ENCODE measurements around the gene LACC1. TPM values are rescaled to one million over a fixed set of nuclear protein-coding genes. Genes with fewer than 3 reads are reported as not detected.
A peak's percentile ranks its signal among the peaks of the same experiment; 100 is the strongest.

Gene LACC1
- 4.2 TPM for total RNA-seq
- long read RNA-seq, full-length matches to known transcripts, result 4 of 11 reads
- long read RNA-seq, partial matches to known transcripts, result 0 of 11 reads
- long read RNA-seq, other reads (novel, unspliced or antisense), result 7 of 11 reads

DNA sequence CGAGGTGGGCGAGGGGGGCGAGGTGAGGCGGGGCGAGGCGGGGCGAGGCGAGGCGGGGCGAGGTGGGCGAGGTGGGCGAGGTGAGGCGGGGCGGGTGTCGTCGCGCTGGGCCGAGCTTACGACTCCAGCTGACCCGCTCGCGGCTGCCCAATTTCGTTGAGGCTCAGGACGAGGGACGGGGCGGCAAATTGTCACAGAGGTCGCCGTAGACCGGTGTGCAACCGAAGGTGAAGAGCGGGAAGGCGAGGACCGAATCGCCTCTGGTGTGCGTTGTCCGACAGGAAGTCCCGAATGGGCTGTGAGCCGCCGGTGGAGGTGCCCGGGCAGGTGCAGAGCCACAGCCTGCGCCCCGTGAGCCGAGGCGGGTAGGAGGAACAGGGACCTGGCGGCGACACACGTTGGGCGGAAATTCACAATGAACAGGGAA, at the start of gene LACC1:
LACC1 (plus strand) TSS at position 150 of the 427 bp plus-strand sequence. CDS start 1,082 bp downstream, outside the sequence.
- DNase-seq (peak; percentile 64), ATAC-seq (ENCODE audit: poor library complexity) (peak; percentile 59)
- intact Hi-C loops (cut with DNase I), result loop anchor here (10.0 kb wide), 1 partner anchor 1285 kb away; no protein-coding TSS in a partner anchor

DNA sequence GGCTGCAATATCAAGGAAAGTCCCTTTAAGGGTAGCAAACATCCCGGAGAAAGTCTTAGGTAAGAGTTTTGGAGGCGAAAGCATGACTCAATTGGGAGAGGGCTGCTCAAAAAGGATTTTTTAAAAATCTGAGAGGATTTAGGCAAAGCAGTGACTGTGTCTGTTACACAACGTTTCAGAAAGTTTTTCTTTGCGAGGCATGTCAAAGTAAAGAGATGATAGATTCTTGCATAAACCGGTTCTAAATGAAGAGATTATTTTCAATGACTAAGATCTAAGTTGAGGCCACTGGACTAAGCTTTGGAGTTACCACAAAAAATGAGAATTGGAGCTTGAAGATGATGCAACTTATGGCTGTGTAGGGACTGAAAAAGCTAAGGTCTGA, 49.2 kb upstream of the LACC1 start:
- DNase-seq (no peak), ATAC-seq (ENCODE audit: poor library complexity) (no peak)
- intact Hi-C loops (cut with DNase I), result no loop called here

DNA sequence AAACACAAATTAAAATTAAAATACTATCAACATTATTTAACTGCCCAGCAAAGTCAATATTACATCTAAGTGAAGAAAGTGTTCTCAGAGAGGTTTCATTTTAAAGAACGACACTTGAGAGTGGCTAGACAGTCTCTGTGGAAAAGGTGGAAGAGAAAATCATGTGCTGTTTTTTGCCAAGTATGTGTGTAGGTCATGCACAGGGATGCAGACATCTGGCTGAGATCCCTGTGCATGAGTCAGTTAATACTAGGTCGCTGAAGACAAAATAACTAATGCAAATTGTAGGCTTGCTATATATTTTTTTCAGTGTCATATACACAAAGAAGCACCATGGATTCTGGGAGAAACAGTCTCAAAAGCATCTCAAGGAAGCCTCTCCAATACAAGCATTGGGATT, 48.6 kb upstream of the LACC1 start:
- intact Hi-C loops (cut with DNase I), result no loop called here
- ATAC-seq (ENCODE audit: poor library complexity) (no peak), DNase-seq (no peak)

DNA sequence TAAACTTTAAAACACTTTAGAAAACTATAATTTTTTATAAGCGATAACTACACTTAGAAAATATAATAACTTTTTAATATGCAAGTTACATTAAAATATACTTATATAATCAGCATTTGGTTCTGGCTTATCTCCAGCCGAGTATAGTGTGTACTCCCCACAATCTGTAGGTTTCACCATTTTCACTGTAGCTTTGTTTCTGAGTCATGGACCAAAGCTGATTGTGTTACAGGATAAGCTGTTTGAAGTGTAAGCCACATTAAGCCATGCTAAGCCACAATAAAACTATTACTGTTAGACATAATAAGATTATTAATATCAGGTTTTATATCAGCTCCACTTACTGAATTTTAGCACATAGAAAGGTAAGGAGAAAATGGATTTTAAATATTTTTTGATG, 44.0 kb upstream of the LACC1 start:
- intact Hi-C loops (cut with DNase I), result no loop called here
- DNase-seq (no peak), ATAC-seq (ENCODE audit: poor library complexity) (no peak)

DNA sequence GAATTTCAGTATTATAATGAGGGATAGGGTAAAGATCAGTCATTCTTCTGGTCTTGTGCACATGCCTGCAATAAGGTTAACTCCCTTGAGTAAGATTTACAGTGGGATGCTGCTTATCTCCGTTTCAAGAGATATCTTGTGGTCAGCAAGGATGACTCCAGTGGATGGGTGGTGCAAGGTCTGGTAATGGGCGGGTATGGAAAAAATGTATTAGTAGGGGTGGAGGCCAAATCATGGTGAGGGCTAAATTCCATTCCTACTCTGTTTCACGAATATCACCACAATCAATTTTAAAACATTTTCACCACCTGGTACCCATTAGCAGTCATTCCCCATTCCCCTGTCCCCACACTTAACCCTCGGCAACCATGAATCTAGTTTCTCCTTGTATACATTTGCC, 40.8 kb upstream of the LACC1 start:
- DNase-seq (no peak), ATAC-seq (ENCODE audit: poor library complexity) (no peak)

DNA sequence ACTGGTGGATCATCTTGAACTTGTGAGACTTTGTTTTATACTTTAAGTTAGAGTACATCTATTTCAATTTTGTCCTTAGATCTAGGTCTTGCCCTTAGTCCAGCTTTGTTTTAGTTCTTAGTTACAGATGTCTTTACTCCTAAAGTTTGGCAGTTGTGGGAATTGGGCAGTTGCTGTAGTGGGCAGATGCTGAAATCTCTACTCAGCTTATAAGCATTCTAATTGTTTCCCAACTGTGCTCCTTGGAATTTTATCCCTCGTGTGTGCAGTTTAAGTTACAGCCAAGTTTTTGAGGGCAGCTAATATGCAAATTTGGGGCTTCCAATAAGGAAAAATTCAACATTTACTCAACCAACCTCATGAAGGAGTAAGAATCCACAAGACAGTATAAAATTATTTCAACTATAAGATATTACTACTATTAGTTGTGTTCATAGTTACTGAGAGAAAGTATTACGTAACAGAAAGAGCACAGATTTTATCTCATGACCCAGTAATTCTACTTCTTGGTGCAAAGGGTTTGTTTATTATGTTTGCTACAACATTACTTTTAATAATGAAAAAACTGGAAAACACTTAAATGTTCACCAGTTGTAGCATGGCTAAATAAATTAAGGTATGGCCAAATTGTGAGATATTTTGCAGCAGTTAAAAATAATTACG, 33.1 kb upstream of the LACC1 start:
- ATAC-seq (ENCODE audit: poor library complexity), result no peak
- intact Hi-C loops (cut with DNase I), result no loop called here

More for the DNA sequence above, 40.8 kb upstream of the LACC1 start:
- intact Hi-C loops (cut with DNase I), result no loop called here

DNA sequence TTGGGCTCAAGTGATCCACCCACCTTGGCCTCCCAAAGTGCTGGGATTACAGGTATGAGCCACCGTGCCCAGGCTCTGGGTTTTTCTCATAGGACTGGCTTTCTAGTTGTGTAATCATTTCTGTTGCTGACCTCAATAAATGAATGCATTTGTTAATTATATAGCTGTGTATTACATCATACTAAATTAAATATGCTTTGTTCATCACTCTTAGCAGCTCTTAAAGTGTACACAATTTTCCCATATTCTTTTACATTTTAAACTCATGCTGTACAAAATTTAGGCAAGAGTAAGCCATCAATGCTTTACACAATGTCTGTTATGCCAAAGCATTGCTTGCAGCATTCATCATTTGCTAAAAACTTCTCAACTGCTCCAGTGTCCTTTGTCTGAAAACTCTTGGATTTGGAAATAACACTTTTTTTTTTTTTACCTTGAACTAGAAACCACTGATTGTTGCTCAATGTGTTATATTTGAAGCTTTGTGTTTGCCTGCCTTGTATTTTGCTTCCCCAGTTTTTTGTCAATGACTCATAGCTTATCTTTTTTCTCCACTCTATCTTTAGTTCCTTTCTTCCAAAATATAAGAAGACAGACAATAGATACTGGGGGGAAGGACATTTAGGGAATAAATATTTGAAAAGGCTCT, 31.6 kb upstream of the LACC1 start:
- ATAC-seq (ENCODE audit: poor library complexity), result no peak

More for the DNA sequence above, 33.1 kb upstream of the LACC1 start:
- DNase-seq, result no peak

DNA sequence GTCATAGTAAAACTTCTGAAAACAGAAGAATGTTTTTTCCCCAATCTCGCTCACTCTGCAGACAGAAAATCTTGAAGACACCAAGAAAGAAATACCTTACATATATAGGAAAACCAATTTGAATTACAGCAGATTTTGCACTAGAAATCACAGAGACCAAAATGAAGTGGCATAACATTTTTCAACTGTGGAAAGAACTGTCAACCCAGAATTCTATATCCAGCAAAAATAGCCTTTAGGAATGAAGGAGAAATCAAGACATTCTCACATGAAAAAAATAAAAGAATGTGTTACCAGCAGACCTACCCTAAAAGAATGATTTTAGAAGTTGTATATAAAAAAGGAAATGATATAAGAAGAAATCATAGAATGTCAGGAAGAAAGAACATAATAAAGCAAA, 28.8 kb upstream of the LACC1 start:
- ATAC-seq (ENCODE audit: poor library complexity) (no peak), DNase-seq (no peak)
- intact Hi-C loops (cut with DNase I), result no loop called here

More for the DNA sequence above, 31.6 kb upstream of the LACC1 start:
- intact Hi-C loops (cut with DNase I), result no loop called here
- DNase-seq, result no peak

DNA sequence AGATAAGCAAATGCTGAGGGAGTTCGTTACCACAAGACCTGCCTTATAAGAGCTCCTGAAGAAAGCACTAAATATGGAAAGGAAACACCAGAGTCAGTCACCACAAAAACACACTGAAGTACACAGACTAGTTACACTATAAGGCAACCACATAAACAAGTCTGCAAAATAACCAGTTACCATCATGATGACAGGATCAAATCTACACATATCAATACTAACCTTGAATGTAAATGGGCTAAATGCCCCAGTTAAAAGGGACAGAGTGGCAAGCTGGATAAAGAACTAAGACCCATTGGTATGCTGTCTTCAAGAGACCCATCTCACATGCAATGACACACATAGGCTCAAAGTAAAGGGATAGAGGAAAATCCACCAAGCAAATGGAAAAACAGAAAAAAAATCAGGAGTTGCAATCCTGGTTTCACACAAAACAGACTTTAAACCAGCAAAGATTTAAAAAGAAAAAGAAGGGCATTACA, 26.7 kb upstream of the LACC1 start:
- ATAC-seq (ENCODE audit: poor library complexity) (no peak), DNase-seq (no peak)
- intact Hi-C loops (cut with DNase I), result no loop called here

DNA sequence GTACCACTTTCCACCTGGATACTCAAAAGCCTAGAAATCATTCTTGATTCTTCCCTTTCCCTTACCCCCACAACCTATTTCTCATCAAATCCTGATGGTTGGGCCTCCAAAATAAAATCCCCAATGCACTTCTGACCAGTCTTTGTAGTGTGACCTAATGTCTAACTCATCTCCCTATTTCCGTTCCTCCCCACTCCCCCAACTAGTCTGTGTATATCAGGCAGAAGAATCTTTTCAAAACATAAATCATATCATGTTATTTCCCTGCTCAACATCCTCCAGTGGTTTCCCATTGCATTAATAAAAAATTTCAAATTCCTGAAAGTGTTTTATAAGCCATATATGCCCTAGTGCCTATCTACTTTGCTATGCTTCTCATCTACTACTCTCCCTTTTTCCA, 17.8 kb upstream of the LACC1 start:
- intact Hi-C loops (cut with DNase I), result no loop called here
- ATAC-seq (ENCODE audit: poor library complexity) (no peak), DNase-seq (no peak)

DNA sequence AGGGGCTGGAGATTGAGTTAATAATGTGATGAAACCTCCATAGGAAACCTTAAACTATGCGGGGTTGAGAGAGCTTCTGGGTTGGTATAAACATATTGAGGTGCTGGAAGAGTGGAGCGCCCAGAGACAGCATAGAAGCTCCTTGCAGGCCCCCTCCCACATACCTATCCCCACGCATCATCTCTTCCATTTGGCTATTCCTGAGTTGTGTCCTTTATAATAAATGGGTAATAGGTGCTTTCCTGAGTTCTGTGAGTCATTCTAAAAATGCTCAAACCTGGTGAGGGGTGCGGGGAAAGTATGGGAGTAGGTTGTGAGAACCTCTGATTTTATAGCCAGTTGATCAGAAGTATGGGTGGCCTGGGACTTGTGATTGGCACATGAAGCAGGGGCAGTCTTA, 14.8 kb upstream of the LACC1 start:
- no peak for ATAC-seq (ENCODE audit: poor library complexity)
- intact Hi-C loops (cut with DNase I), result no loop called here
- no peak for DNase-seq

DNA sequence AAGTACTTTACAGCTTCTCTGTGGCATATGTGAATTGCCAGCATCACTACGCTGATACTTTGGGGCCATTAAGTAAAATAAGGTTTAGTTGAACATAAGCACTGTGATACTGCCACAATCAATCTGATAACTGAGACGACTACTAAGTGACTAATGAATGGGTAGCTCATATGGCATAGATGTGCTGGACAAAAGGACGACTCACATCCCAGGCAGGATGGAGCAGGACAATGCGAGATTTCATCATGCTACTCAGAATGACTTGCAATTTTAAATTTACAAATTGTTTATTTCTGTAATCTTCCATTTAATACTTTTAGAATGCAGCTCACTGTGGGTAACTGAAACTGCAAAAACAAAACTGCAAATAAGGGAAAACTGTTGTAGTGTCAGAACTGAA, 13.8 kb upstream of the LACC1 start:
- intact Hi-C loops (cut with DNase I), result no loop called here
- DNase-seq, result no peak
- ATAC-seq (ENCODE audit: poor library complexity), result no peak

DNA sequence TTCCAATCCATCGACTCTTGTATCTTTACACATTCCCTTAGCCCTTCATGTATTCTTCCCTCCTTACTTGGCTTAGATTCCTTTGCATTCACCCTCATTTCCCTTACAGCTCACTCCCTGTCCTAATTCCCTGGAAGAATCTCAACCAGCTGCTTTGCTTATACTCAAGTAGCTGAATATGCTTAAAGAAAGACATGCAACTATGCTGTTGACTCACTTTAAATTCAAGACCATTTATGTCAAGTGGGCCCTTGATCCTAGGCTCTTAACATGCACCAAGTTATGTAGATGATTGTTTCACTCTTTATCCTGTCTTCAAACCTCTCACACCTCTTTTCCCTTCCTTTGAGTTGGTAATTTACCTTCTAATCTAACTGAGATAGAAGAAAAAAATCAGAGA, 7.5 kb upstream of the LACC1 start:
- DNase-seq (no peak), ATAC-seq (ENCODE audit: poor library complexity) (no peak)
- intact Hi-C loops (cut with DNase I), result loop anchor here (10.0 kb wide), 1 partner anchor 1277 kb away; no protein-coding TSS in a partner anchor

DNA sequence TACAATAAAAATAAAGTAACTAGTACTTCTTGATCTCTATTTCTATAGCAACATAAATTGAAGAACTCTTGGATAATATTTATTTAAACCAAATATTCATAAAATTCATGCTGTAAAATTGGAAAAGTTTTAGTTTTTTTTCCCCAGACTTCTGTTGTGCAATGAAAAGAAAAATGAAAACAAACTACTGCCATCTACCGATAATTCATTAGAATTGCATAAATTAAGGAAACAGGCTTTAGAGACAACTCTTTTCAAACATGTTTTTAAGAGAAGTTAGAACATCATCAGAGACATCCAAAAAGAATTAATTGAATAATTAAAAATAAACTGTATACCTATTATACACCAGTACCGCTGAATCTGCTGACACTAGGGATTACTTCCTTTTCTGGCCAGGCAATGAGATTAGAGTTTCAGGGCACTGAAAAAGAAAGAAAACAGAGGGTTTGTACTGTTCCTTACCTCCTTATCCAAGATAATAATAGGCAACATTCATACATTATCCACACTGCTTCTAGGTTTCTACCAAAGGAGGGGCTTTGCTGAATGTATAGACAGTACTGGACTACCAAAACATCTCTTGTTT, 5.1 kb upstream of the LACC1 start:
- no peak for DNase-seq
- intact Hi-C loops (cut with DNase I), result loop anchor here (10.0 kb wide), 1 partner anchor 1280 kb away; no protein-coding TSS in a partner anchor
- ATAC-seq (ENCODE audit: poor library complexity), result no peak

DNA sequence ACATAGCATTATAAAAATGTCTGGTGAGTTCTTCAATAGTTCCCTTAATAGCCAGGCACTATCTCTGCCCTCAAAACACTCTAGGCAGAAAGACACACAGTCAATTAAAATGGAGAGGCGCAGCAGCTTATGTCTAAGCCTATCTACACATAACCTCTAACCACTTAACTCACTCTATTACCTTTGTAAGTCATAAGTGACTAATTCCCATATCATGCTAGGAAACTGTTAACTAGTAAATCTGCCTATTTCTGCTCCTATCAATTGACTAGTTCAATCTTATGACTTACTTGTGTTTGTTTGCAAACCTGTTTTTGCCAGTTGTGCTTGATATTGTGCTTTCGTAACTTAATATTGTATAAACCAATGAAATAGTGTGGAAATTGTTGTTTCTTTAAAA, 3.3 kb upstream of the LACC1 start:
- DNase-seq (no peak), ATAC-seq (ENCODE audit: poor library complexity) (no peak)
- intact Hi-C loops (cut with DNase I), result loop anchor here (10.0 kb wide), 1 partner anchor 1282 kb away; no protein-coding TSS in a partner anchor

DNA sequence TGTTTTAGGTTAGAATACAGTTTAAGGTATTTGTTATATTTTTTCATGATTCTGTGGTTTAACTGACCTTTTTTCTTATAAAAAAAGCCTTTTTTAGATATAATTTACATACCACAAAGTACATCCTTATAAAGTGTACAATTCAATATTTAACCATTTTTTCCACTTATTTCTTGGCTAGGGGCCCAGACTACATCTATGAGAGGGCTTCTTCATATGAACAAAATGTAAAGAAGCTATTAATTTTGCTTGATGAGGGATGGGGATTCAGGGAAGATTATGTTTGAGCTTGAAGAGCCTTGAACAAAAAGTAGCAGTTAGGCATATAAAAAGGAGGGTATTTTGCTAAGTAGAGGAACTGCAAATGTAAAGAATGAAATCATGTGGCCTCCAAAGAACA, 2.4 kb upstream of the LACC1 start:
- DNase-seq (no peak), ATAC-seq (ENCODE audit: poor library complexity) (no peak)
- intact Hi-C loops (cut with DNase I), result loop anchor here (10.0 kb wide), 1 partner anchor 1283 kb away; no protein-coding TSS in a partner anchor

DNA sequence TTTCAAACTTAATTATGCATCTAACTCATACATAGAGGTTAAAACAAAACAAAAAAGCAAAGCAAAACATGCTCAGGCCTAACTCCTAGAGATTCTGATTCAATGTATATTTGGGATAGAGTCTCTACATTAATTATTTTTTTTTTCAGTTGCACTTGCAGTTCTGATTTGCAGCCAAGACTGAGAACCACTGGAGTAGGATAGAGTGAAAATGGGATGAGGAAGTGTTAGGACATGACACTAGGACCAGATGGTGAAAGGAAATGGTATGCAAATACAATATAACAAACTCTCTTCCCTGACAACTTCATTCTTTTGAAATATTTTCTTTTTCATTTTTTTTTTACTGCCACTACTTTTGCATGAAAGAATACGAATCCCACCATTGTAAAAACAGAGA, 1.9 kb upstream of the LACC1 start:
- intact Hi-C loops (cut with DNase I), result loop anchor here (10.0 kb wide), 1 partner anchor 1283 kb away; no protein-coding TSS in a partner anchor

DNA sequence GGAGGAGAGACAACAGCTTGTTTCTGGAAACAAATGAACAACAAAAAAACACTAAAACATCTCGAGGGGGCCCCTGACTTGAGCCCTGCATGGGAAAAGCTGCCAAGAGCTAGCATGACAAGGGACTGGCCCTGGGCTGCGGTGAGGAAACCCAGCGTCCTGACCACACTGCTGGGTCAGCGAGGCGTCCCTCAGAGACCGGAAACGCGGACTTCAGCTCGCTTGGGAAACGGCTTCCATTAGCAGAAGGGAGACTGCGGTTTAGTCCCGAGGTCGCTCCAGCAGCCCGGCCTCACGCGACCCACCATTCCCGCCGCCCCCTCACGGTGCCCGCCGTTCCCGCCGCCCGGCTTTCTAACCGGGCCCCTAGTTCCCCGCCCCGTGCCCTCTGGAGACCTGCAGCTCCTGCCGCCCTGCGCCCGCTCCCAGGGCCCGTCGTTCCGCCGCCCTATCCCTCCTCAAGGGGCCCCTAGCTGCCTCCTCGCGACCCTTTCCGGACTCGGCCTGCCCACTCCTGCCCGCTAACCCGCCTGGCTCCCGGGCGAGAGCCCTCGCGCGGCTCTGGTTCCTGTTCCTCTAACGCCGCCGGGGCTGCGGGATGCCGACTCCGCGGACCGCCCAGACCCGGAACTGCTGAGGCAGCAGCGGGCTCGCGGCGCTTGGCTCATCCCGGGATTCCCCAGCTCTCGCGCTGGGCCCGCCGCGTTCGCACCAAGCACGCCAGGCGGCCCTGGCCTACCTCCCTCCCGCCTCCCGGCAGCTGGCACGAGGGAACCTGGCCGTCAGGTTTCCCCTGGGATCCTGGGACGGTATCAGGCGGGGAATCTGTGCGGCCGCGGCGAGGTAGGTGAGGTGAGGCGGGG, 581 bp upstream of the LACC1 start, which contains the start of gene CCDC122:
CCDC122 (minus strand) TSS at position 849 of the 863 bp plus-strand sequence. CDS start 10,364 bp downstream, outside the sequence.
- intact Hi-C loops (cut with DNase I), result loop anchor here (10.0 kb wide), 1 partner anchor 1284 kb away; no protein-coding TSS in a partner anchor
- ATAC-seq (ENCODE audit: poor library complexity), result peak; percentile 92
- peak; percentile 92 for DNase-seq

More for the DNA sequence above, 1.9 kb upstream of the LACC1 start:
- no peak for DNase-seq
- no peak for ATAC-seq (ENCODE audit: poor library complexity)
